Lung microvascular endothelial cell (primary cell): ENCODE measurements around the gene ZFP36L2. TPM values are rescaled to one million over a fixed set of nuclear protein-coding genes. Genes with fewer than 3 reads are reported as not detected.
"Not testable (repeated sequence)": the region's sequence is repeated elsewhere in the genome, so short reads cannot be mapped to it uniquely, and the experiment has no call there.

Experiments
- DNase-seq, 2 donors: peaks; one replicate each; pipeline versions ENCODE4 v3.0.0 to v3.0.0-alpha.2; 2010; ENCODE audit warnings: low read depth in 2 of 2
- total RNA-seq: library from RNA; depleted of rRNA; stranded (reverse); fragments of >200 nt; gene quantifications from 2 replicates; pipeline ENCODE4 v1.2.1, GENCODE V29; 2014

The ZFP36L2 gene
- total RNA-seq, 1 donor from 2014 or later: 7.7 TPM

DNA sequence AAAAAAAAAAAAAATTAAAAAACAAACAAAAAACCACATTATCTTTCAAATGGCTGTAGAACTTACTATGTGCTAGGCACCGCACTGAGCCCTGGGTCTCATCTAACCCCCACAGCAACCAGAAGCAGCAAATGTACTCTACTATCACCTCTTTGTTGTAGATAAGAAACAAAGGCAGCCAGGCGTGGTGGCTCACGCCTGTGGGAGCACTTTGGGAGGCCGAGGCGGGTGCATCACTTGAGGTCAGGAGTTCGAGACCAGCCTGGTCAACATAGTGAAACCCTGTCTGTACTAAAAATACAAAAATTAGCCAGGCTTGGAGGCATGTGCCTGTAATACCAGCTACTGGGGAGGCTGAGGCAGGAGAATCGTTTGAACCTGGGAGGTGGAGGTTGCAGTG, 36.5 kb downstream of the ZFP36L2 start:
- not testable (repeated sequence) for DNase-seq

DNA sequence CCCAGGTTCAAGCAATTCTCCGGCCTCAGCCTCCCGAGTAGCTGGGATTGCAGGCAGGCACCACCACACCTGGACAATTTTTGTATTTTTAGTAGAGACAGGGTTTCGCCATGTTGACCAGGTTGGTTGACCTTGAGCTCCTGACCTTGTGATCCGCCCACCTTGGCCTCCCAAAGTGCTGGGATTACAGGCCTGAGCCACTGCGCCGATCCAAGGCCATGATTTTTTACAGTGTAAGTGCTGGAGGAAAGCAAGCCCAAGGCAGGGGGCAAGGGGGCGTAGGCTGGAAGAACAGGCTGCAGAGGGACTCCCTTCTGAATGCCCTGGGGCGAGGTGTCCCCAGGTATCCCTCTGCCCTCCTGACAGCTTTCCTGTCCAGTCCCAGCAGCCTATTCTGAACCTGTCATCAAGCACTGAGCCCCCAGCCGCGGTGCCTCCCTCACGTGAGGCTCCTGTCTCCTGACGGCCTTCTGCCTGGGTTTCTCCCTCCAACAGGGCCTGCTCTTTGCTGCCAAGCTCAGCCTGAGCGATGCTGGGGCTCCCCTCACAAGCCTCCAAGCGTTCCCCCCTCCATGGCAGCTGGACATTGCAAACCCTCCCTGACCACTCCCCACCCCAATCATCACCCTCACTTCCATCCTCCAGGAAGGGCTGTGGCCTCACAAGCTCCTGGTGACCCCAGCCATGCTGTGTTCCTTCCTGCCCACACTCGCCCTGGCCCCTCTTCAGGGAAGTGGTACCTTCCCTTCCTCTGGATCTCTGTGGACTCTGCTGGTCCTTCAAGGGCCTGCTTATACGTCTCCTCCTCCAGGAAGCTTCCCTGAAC, 37.6 kb downstream of the ZFP36L2 start:
- no peak for DNase-seq

DNA sequence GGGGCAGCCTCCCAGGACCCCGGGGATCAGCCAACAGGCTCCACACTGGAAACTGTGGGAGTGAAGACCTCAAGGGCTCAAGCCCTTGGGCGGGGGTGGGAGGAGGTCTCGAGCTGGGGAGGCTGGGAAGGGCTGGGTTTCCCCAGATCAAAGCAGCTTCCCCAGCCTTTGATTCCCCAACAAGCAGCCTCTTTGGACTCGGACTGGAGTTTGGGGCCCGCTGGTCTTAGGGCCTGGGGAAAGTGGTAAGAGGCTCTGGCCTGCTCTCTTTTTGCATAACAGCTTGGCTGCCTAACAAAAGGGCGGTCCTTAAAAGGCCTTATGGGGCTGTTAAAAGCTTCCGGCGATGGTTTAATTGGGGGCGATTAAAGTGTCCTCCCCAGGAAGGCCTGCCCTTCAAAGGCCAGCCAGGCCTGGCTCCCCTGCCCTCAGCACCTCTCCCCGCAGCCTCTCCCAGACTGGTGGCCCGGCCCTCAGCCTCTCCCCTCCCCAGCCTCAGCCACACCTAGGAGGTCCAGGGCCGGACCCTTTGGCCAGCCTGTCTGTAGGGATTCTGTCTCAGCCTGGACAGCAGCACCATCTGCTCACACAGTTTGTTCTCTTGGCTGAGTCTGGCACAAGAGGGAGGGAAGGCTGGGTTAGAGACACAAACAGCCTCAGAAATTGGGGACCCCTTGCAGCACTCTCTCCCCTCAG, 39.6 kb downstream of the ZFP36L2 start:
- DNase-seq: no peak

DNA sequence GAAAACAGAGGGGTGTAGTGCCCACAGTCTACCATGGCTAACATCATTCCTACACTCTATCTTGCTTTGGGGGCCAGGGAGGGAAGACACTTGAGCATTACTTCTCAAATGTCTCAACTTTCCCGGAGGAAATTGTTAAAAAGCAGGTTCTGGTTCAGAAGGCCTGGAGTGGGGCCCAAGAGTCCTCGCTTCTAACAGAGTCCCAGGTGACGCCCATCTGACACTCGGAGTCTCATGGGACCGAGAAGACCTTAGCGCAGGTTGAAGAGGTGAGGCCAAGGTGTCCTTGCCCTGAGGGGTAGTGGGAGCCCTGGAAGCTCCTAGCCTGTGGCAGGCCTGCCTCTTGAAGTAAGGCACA, 40.1 kb downstream of the ZFP36L2 start:
- no peak for DNase-seq

DNA sequence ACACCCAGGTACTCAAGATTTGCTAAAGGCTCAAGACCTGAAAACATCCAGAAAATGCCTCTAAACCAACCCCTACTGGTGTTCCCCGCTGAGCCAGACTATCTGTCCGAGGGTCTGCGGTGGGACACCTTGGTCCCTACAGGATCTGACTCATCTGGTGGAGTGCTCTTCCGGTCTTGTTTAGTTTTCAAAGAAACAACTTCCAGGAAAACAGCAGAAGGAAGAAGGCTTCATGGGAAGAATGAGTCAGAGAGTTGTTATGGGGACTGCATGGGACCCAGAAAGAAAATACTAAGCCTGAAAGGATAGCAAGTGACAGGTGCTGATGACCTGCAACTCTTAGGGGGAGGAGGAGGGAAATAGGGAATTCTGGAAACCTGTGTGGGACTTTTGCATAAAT, 41.3 kb downstream of the ZFP36L2 start:
- peak in 1 of 2 donors; percentile 69 for DNase-seq

DNA sequence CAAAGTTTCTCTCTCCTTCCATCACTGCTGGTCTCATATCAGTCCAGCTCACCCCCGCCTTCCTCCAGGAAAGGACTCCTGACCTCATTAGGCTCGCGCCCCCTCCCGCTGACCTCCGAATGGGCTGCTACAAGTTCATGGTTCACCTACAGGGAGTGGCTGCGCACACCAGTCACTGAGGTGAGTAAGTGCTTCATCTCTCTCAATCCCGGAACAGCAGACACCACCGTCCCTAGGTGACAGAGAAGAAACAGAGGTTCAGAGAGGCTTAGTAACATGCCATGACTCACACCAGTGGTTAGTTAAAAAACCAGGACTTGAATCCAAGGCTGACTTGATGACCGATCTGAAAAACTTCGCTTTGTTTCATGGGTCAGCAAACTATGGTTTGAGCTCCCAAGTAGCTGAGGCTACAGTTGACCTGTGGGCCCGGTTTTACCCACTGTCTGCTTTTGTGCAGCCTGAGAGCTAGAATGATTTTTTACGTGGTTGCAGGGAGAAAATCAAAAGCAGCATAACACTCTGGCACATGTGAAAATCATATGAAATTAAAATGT, 42.0 kb downstream of the ZFP36L2 start:
- peak in 1 of 2 donors; percentile 70 for DNase-seq

DNA sequence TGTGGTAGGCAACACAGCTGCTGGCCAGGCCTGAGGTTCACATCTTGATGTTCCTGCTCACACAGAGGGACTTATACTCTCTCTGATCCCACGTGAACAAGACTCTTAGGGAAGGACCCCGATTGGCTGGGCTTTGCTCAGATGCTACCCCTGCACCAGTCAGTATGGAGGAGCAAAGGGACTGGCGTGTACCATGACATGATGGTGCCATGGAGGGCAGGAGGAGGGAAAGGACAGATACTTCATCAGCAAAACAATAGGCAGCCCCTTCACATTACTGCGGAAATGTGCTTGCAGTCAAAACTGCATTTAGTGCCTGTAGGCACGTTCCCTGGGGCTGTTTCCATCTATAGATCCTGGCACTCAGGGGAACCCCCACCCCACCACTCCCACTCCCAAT, 42.7 kb downstream of the ZFP36L2 start:
- DNase-seq: no peak

DNA sequence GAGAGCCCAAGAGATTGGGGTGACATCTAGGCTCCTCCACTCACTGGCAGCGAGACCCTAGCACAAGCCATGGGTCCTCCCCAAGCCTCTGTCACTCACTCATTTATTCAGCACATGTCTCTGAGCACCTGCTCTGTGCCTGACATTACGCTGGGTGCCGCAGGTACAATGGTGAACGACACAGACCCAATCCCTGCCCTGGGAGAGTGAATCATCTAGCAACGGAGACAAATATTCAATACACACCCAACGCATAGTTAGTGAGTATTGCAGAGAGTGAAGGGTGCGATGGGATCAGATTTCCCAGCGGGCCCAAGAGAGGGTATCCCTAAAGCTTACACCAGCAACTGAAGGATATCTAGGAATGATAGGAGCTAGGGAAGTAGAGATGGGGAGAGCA, 45.5 kb downstream of the ZFP36L2 start:
- no peak for DNase-seq

DNA sequence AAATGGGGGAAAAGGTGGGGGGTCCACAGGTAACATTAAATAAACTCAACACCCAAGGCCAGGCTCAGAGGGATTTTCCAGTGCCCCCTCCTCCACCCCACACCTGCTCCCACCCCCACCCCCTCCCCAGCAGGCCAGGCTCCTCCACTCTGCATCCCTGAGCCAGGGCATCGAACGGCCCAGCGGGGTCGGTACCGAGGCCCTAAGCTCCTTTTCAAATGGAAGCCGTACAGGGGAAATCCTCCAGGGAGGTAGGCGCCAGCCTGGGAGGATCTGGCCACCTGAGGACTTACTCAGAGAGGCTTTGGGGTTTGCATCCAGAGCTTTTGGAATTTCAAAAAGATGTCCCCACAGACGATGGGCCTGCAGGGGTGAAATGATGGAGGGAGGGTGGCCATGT, 46.5 kb downstream of the ZFP36L2 start:
- DNase-seq: no peak

DNA sequence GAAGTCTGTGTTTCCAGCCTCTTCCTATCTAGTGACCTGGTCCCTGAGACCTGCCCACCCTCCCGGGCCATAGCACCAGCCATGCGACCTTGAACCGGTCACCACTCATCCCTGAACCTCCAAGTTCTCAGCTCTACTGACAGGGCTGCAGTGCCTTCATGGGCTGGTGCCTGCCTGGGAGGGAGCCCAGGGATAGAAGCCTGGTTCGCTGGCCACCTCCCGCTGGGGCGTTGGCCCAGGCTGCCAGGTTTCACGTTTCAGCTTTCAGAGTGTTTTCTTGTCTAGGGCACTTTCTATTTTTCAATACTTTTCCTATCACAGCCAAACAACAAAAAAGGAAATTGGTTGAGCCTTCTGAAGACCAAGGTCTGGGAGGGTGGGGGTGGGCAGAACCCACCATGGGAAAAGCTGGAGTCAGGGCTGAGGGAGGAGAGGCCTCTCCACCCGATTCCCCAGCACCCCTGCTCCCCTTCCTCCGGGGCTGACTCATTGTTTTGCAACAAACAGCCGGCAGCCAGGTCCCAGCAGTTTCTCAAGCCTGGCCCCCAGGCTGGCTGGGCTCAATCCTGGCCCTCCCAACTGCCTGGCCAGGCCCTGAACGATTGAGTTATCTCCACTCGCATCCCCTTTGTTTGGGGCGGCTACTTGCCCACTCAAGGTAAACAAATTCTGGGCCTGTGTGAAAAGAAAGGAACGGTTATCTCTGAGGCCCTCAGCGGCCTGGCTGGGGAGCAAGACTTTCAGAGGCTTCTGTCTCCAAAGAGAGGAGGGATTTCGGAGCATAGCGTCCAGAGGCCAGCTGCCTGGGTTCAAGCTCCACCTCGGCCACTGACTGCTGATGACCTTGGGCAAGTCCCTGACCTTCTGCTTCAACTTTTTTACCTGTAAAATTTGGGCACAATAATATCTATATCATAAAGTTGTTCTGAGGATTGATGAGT, 47.5 kb downstream of the ZFP36L2 start:
- DNase-seq: peak; percentile 92 to 96

DNA sequence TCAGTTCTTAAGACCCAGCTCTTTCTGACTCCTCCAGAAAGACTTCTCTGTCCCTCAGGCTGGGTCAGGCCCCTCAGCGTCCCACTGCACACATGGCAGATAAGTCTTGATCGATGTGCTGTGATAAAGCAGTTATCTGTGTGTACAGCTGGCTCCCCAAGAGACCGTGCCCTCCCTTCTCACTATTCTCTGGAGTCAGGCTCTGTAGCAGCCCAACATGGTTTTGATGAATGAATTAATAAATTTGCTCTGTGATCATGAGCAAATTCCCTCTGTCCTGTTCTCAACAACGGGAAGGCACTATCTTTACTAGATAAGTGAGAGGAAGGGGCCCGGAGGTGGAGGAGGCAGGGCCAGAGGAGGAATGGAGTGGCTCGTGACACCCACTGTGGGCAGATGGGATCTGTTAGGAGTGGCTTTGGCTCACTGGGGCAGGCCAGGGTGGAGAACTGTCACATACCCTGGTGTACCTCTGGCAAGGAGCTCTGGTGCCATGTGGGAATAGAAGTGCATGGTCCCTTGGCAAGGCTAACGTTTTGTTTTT, 48.3 kb downstream of the ZFP36L2 start:
- no peak for DNase-seq

DNA sequence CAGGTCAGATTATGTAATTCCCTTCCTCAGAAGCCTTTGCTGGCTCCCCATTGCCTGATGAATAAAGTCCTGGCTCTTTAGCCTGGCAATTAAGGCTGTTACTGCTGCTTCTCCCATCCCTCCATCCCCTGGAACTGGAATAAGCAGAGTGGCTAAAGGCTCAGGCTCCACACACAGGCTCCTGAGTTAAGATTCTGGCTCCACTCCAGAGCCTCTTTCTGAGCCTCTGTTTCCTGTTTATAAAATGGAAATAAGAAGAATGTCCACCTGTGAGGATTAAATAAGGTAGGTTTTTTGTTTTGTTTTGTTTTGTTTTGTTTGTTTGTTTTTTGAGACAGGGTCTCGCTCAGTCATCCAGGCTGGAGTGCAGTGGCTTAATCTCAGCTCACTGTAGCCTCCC, 50.0 kb downstream of the ZFP36L2 start:
- peak in 1 of 2 donors; percentile 53 for DNase-seq

DNA sequence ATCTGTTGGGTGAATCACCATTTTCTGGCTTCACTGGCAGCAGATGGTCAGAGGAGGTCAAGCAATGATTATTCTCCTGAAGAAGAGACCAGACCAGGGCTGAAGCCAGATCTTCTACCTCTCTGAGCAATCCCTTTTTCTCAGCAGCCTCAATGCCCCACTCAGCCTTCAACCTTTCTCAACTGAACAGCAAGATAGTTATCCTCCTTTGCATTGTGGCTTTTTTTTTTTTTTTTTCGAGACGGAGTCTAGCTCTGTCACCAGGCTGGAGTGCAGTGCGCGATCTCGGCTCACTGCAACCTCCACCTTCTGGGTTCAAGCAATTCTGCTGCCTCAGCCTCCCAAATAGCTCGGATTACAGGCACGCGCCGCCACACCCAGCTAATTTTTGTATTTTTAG, 50.5 kb downstream of the ZFP36L2 start:
- no peak for DNase-seq

DNA sequence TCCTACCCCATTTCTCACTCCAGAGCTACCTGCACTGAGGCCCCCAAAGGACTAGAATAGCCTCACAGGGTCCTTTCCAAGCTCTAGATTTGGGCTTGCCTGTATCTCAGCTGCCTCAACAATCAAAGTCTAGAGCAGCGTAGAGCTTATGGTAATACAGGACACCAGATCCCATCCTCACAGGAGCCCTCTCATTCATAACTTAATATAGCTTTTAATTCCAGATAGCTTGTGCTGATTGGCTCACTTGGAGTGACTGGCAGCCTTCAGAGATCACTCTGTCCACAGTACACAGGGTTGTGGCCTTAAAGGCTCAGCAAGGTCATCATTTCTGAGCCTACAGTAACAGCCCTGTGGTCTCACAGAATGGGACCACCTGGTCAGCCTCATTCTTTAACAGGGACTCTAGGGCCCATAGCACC, 51.4 kb downstream of the ZFP36L2 start:
- DNase-seq: peak; percentile 30 to 63

DNA sequence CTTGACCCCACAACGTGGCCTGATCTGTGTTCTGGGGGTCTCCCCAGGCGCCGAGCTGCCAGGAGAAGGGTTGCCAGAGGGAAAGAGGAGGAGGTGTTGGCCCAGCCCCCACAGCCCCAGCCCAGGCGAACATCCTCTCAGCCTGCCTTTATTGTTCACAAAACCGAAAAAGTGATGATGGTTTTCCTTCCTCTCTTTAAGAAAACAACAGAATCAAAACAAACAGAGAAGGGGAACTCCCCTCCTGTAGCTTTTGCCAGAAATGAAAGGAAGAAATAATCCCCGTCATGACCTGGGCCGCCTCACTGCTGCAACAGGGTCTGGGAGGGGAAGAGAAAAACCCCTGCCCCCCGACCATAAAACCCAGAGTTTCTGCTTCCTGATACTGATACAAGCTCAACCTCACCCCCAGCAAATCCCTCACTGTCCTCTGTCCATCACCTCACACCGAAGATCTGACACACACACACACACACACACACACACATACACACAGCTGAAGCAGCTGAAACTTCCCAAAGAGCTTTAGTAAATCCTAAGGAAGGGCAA, 52.0 kb downstream of the ZFP36L2 start:
- DNase-seq: peak; percentile 91 to 97
